ENCODE results near the gene HSBP1L1. TPM values are rescaled to one million over a fixed set of nuclear protein-coding genes. Genes with fewer than 3 reads are reported as not detected.

The HSBP1L1 gene
- total RNA-seq, 1 donor, result 22.0 TPM

DNA sequence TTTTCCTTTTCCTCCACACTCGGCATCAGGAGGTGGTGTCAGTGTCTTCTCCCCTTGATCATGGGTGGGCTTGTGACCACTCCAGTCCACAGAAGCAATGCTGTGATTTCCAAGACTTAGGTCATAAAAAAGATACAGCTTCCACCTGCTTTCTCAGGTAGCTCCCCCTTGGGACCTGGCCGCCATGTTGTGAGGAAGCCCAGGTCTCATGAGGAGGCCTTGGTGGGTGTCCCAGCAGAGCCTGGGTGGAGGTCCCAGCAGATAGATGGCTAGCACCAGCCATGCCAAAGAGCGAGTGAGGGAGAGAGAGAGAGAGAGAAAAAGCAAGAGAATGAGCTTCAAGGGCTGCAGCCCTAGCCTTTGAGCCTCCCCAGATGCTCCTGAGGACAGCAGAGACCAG lies 28.9 kb upstream of the HSBP1L1 start:
- TF ChIP-seq, protein P1, sequence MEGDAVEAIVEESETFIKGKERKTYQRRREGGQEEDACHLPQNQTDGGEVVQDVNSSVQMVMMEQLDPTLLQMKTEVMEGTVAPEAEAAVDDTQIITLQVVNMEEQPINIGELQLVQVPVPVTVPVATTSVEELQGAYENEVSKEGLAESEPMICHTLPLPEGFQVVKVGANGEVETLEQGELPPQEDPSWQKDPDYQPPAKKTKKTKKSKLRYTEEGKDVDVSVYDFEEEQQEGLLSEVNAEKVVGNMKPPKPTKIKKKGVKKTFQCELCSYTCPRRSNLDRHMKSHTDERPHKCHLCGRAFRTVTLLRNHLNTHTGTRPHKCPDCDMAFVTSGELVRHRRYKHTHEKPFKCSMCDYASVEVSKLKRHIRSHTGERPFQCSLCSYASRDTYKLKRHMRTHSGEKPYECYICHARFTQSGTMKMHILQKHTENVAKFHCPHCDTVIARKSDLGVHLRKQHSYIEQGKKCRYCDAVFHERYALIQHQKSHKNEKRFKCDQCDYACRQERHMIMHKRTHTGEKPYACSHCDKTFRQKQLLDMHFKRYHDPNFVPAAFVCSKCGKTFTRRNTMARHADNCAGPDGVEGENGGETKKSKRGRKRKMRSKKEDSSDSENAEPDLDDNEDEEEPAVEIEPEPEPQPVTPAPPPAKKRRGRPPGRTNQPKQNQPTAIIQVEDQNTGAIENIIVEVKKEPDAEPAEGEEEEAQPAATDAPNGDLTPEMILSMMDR (IDR thresholded peaks at IDR 0.05; ENCODE audit: insufficient read depth, low read depth, low read length), result no peak
- no peak overlapping the region for H3K4me3 ChIP-seq (ENCODE audit: low read depth, low read length)
- DNase-seq (ENCODE audit: low read depth), result no peak

DNA sequence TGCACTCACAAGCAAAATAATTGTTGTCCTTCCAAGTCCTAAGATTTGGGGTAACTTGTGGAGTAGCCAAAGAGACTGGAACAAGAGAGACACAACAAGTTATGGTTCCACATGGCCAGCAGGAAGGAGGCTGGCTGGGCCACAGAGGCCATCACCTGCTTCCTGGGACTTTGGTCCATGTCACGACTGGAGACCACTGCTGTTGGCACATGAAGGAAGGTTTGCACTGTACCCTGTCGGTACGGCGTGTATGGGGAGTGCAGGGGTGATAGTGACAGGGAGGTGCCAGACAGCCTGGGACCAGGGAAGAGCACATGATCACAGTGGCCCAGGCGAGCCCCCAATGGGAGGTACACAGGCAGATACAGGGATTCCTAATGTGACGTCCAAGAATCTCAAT lies 28.5 kb upstream of the HSBP1L1 start:
- no peak for DNase-seq (ENCODE audit: low read depth)
- TF ChIP-seq, protein P1 (IDR thresholded peaks at IDR 0.05; ENCODE audit: insufficient read depth, low read depth, low read length), result no peak
- H3K4me3 ChIP-seq (ENCODE audit: low read depth, low read length), result no peak overlapping the region

DNA sequence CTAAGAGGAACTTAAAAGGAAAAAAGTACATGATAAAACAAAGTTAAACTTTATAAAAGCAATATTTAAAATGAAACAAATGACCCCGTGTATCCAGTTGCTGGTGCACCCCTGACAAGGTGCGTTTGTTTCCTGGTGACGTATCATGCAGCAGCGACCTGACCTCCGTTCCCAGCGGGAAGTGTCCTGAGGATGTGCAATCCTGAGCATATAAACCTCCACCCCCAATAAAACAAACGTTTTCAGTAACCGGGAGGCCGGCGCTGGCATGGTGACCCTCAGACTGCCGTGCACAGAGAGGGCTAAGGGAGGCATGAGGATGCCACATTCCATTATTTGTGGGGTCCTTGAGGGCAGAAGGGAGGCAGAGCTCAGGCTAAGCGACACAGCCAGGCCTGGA lies 27.8 kb upstream of the HSBP1L1 start:
- DNase-seq (ENCODE audit: low read depth), result no peak
- no peak overlapping the region for H3K4me3 ChIP-seq (ENCODE audit: low read depth, low read length)
- TF ChIP-seq, protein P1 (IDR thresholded peaks at IDR 0.05; ENCODE audit: insufficient read depth, low read depth, low read length), result no peak

DNA sequence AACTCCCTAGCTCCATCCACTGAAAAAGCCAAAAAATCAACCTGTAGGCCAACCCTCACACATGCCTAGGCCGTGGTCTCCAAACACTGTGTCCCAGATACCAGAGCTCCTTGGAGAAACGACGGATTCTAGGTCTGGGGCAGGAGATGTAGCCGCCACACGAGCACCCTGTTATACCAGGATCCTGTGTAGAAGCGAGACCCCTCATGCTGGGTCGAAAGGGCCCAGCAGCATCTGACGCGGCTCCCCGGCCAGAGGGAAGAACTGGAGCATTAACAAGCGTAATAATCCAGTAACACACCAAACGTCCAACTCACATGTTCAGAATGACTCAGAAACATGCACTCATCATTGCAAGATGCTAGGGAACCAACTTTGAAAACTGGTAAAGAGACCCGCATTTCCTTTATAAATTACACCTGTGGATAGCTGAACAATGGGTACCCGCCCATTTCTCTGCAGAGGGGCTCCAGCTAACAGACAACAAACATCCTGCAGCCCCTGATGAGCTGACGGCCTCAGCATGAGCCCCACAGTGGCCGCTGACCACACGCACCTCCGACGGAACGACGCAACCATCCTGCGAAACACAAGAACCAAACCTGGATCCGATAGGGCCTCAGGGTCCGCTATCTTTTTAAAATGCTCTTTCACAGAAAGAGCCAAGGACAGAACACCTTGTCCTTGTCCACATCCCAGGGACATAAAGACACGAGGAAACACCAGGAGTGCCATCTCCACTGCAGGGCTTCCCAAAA lies 27.2 kb upstream of the HSBP1L1 start:
- no peak for DNase-seq (ENCODE audit: low read depth)
- H3K4me3 ChIP-seq (ENCODE audit: low read depth, low read length), result no peak overlapping the region
- TF ChIP-seq, protein P1 (IDR thresholded peaks at IDR 0.05; ENCODE audit: insufficient read depth, low read depth, low read length), result no peak

DNA sequence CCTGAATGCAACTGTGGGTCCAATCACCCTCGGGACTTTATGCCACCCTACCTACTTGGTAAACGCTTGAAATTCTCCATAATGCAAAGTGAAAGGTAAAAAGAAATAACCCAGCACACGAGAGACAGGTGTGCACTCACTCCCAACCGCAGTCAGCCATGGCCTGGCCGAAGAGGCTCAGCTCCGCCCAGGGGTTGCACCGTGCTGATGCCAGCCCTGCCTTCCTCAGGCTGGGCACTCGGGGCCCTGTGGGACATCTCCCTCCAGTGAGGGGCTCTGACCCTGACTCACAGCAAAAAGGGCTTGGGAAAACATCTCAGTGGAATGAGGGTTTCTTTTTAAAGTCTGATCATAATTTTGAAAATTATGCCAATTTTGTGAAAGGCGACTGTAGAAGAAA lies 26.2 kb upstream of the HSBP1L1 start:
- TF ChIP-seq, protein P1 (IDR thresholded peaks at IDR 0.05; ENCODE audit: insufficient read depth, low read depth, low read length), result no peak
- no peak for DNase-seq (ENCODE audit: low read depth)

DNA sequence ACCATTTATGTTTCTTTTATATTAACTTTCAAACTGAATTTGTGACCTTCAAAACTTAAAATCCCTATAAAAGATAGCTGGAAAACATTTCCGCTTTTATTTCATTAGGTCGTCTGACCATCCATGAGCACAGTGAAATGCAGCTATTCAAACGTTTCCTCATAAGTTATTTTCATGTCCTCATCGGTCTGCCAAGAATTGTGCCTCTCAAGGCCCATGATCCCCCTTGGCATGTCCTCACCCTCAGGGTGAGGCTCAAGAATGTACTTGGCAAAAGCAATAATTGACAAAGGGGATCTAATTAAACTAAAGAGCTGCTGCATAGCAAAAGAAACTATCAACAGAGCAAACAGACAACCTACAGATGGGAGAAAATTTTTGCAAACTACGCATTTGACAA lies 25.3 kb upstream of the HSBP1L1 start:
- DNase-seq (ENCODE audit: low read depth), result no peak
- H3K4me3 ChIP-seq (ENCODE audit: low read depth, low read length), result no peak overlapping the region
- TF ChIP-seq, protein P1 (IDR thresholded peaks at IDR 0.05; ENCODE audit: insufficient read depth, low read depth, low read length), result no peak

More for the DNA sequence above, 26.2 kb upstream of the HSBP1L1 start:
- no peak overlapping the region for H3K4me3 ChIP-seq (ENCODE audit: low read depth, low read length)
